KMS-11 (cell line): ENCODE data around the gene UBA5.

ENCODE experiments used
- H2AFZ ChIP-seq: fragments of 200-600 bp; sonication (generic); 2 replicates; pipeline ENCODE4 v1.6.1; 2016; ENCODE audit warnings: antibody characterized with exemption, mixed run types, low read depth
- H3K27ac ChIP-seq: fragments of 200-600 bp; sonication (generic); 2 replicates; pipeline ENCODE4 v1.6.1; 2016; ENCODE audit warnings: mild to moderate bottlenecking, mixed run types
- H3K27me3 ChIP-seq: fragments of 200-600 bp; sonication (generic); 2 replicates; pipeline ENCODE4 v1.6.1; 2017; ENCODE audit warnings: mild to moderate bottlenecking, low read depth, mixed run types, moderate library complexity; ENCODE audit not compliant: insufficient read depth
- H3K36me3 ChIP-seq: fragments of 200-600 bp; sonication (generic); 2 replicates; pipeline ENCODE4 v1.6.1; 2017; ENCODE audit warnings: mild to moderate bottlenecking, mixed run types; ENCODE audit not compliant: insufficient read depth
- H3K4me1 ChIP-seq: fragments of 200-600 bp; sonication (generic); 2 replicates; pipeline ENCODE4 v1.6.1; 2016; ENCODE audit warnings: mild to moderate bottlenecking, low read depth, mixed run types; ENCODE audit not compliant: poor library complexity, severe bottlenecking
- H3K4me2 ChIP-seq: fragments of 200-600 bp; sonication (generic); 2 replicates; pipeline ENCODE4 v1.7.0; 2016; ENCODE audit warnings: mild to moderate bottlenecking, mixed run types
- H3K4me3 ChIP-seq: fragments of 200-600 bp; sonication (generic); IDR thresholded peaks from 2 replicates; pipeline ENCODE4 v1.6.1; 2017; ENCODE audit warnings: low read depth, low read length, mixed read lengths; ENCODE audit not compliant: insufficient read depth
- H3K79me2 ChIP-seq: fragments of 200-600 bp; sonication (generic); 2 replicates; pipeline ENCODE4 v1.6.1; 2016; ENCODE audit warnings: low read depth, mixed run types; ENCODE audit not compliant: insufficient read depth
- H3K9ac ChIP-seq: fragments of 200-600 bp; sonication (generic); 2 replicates; pipeline ENCODE4 v1.6.1; 2016; ENCODE audit warnings: mild to moderate bottlenecking, mixed run types
- H4K20me1 ChIP-seq: fragments of 200-600 bp; sonication (generic); 2 replicates; pipeline ENCODE4 v1.6.1; 2016; ENCODE audit warnings: mild to moderate bottlenecking, mixed run types; ENCODE audit not compliant: insufficient read depth
- TF ChIP-seq, protein P1 (sequence below): fragments of 200-600 bp; sonication (generic); conservative IDR thresholded peaks from 2 replicates; pipeline ENCODE4 v1.6.1; 2017; ENCODE audit warnings: low read depth, mild to moderate bottlenecking, antibody characterized with exemption, low read length, moderate library complexity, mixed read lengths

Gene UBA5

DNA sequence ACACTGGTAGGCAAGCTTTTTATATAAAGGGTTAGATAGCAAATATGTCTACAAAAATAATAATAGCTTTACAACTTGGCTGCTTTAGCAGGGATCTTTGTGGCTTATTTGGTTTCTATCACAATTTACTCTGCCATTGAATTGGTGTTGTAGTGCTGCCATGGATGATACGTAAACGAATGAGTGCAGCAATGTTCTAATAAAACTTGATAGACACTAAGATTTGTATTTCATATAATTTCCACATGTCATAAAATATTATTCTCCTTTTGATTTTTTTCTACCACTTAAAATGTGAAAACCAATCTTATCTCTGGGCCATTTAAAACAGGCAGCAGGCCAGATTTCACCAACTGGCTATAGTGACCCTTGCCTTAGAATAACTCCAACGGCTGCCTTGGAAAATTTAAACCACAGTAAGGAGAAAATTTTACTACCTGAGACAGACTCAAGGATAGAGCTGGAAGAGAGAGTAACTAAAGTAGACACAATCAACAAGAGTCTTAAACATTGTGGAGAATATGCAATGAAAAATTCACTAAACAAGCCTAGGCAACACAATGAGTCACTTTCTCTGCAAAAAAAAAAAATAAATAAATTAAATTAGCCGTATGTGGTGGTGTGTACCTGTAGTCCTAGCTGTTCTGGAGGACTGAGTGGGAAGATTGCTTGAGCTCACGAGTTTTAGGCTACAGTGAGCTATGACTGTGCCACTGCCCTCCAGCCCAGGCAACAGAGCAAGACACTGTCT lies 54.0 kb downstream of the UBA5 start:
- Histone ChIP-seq H3K4me1 (no peaks in the 10 kb centered on the region), H3K36me3 (no peaks in the 10 kb centered on the region), H3K27ac (no peak overlapping the region), H3K79me2 (no peaks in the 10 kb centered on the region), H3K27me3 (no peaks in the 10 kb centered on the region), H4K20me1 (no peaks in the 10 kb centered on the region), H3K4me3 (no peak overlapping the region), H2AFZ (no peak overlapping the region), H3K9ac (no peak overlapping the region), H3K4me2 (no peak overlapping the region)
- TF ChIP-seq, protein P1, sequence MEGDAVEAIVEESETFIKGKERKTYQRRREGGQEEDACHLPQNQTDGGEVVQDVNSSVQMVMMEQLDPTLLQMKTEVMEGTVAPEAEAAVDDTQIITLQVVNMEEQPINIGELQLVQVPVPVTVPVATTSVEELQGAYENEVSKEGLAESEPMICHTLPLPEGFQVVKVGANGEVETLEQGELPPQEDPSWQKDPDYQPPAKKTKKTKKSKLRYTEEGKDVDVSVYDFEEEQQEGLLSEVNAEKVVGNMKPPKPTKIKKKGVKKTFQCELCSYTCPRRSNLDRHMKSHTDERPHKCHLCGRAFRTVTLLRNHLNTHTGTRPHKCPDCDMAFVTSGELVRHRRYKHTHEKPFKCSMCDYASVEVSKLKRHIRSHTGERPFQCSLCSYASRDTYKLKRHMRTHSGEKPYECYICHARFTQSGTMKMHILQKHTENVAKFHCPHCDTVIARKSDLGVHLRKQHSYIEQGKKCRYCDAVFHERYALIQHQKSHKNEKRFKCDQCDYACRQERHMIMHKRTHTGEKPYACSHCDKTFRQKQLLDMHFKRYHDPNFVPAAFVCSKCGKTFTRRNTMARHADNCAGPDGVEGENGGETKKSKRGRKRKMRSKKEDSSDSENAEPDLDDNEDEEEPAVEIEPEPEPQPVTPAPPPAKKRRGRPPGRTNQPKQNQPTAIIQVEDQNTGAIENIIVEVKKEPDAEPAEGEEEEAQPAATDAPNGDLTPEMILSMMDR, result no peak

DNA sequence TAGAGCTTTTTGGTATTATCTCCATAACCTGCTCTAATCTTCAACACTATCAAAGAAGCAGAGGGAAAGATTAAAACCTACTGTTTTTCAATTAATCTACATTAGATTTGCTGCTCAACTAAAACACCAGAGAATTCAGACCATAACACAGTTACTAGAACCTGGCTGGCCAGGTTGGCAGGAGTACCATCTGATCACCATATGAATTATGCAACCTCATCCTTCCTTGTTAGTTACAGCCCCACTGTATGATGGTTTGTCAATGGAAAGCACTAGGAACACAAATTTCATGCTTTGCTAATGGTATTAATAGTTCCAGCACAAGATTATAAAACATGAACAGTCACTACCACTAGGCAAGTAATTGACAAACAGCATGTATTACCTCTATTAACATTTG lies 56.2 kb downstream of the UBA5 start:
- no peaks in the 10 kb centered on the region for H3K36me3 ChIP-seq
- no peak overlapping the region for H3K9ac ChIP-seq
- peaks cover 5% of the 10 kb centered on the region for H3K4me1 ChIP-seq
- H3K79me2 ChIP-seq, result no peaks in the 10 kb centered on the region
- H3K4me3 ChIP-seq, result no peak overlapping the region
- H3K4me2 ChIP-seq, result no peak overlapping the region
- no peak overlapping the region for H3K27ac ChIP-seq
- TF ChIP-seq, protein P1, result no peak
- H4K20me1 ChIP-seq, result no peaks in the 10 kb centered on the region
- no peak overlapping the region for H2AFZ ChIP-seq
- H3K27me3 ChIP-seq, result no peaks in the 10 kb centered on the region

DNA sequence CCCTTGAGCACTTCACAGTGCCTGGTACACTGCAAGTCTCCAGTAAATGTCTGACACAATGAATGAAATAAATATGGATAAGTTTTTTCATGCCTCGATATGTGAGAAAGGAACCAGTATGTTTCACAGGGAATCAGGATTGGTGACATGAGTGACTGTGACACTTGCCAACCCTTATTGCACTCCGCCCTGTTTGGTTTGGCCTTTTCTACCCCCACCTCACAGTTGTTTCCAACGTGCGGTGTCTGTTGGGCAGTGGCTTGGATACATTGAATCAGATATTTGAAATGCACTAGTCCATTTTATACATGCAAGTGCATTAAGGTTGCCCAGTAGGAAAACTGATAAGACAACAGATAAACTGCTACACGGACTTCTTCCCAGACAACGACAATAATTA lies 60.1 kb downstream of the UBA5 start:
- Histone ChIP-seq H3K79me2 (no peaks in the 10 kb centered on the region), H3K4me2 (no peak overlapping the region), H3K4me3 (no peak overlapping the region), H4K20me1 (no peaks in the 10 kb centered on the region), H3K9ac (no peak overlapping the region), H3K36me3 (no peaks in the 10 kb centered on the region), H3K4me1 (peaks cover 15% of the 10 kb centered on the region), H3K27ac (no peak overlapping the region), H3K27me3 (no peaks in the 10 kb centered on the region), H2AFZ (no peak overlapping the region)
- TF ChIP-seq, protein P1, result no peak

DNA sequence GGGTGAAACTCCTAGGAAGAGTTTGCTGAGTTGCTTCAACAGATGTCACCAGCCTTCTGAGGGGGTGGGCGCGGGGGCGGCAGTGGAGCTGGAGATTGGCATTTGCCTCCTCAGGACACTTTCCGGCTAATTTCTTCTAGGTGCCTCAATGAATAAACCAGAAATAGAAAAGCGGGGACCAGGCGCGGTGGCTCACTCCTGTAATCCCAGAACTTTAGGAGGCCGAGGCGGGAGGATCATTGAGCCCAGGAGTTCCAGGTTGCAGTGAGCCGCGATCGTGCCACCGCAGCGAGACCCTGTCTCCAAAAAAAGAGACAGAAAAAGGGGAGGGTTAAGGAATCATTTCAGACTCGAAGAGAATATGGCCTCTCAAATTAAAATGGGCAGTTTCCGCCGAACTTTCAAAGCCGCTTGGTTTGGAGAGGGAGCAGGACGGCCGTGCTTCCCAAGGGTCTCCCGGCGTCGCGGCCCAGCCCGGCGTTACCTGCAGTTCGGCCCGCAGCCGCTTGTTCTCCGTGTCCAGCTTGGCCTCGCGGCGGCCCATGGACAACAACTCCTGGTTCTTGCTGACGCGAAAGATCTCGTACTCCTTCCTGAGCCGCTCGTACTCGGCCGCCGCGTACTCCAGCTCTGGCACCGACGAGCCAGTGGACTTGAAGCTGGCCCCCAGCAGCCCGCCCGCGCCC lies 61.5 kb downstream of the UBA5 start:
- no peaks in the 10 kb centered on the region for H3K27me3 ChIP-seq
- H4K20me1 ChIP-seq, result no peaks in the 10 kb centered on the region
- H3K4me2 ChIP-seq, result peak overlapping the region; percentile 82
- peak overlapping the region; percentile 66 for H3K9ac ChIP-seq
- TF ChIP-seq, protein P1, result no peak
- peaks cover 15% of the 10 kb centered on the region for H3K4me1 ChIP-seq
- peak overlapping the region; percentile 38; the same call in 1 of the 2 replicates for H3K27ac ChIP-seq
- no peak overlapping the region for H3K4me3 ChIP-seq
- peak overlapping the region; percentile 64 for H2AFZ ChIP-seq
- no peaks in the 10 kb centered on the region for H3K36me3 ChIP-seq
- no peaks in the 10 kb centered on the region for H3K79me2 ChIP-seq
